Measurements from ENCODE around the gene ZNF420.

ZNF420 gene

DNA sequence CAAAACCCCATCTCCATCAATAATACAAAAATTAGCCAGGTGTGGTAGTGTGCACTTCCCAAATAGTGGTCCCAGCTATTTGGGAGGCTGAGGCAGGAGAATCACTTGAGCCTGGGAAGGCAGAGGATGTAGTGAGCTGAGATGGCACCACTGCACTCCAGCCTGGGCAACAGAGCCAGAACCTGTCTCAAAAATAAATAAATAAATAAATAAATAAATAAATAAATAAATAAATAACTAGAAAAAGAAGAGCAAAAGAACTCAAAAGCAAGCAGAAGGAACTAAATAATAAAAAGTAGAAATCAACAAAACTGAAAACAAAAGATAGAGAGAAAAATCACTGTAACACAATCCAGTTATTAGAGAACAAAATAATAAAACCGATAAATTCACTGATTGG is 81.9 kb downstream of the ZNF420 start:
- no peak for DNase-seq

DNA sequence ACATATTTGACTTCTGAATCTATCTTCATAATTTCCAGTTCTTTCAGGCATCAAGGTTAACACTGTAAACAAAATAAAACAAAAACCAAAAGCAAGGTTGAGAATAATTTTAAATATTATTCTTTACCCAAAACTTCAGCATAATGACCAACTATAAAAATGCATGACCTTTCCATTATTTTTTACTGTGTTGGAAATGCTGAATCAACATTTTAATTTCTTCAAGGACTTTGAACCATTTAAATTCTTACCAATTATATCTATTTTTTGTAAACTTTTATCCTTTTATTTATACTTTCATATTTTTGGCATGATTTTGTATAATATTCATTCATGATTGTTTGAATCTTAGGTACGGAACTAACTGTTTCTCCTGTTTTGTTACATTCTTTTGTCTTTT is 87.4 kb downstream of the ZNF420 start:
- DNase-seq = no peak

- peak; percentile 95 for DNase-seq
These were observed 94.4 kb downstream of the ZNF420 start, which contains the start of gene ZNF585A for GRCh38 chr19:37172368-37173366. ZNF585A (minus strand) TSS chr19:37172695; CDS start chr19:37169910, 2,785 bp downstream.
